Measurements from ENCODE around the gene LRRN3.

The LRRN3 gene

GRCh38 chr7:111080495-111081105, 10.3 kb upstream of the LRRN3 start:
- no peak for TF ChIP-seq ZFP30 (CRISPR knock-in tag; IDR thresholded peaks at IDR 0.05)
- no peak for TF ChIP-seq ZNF8 (CRISPR knock-in tag; IDR thresholded peaks at IDR 0.05)
- no peak for TF ChIP-seq ESRRG (CRISPR knock-in tag; IDR thresholded peaks at IDR 0.05)
- TF ChIP-seq PPARA (CRISPR knock-in tag; IDR thresholded peaks at IDR 0.05; ENCODE audit: borderline replicate concordance), result no peak
- no peak for TF ChIP-seq ISL1 (CRISPR knock-in tag; IDR thresholded peaks at IDR 0.05)
- no peak for TF ChIP-seq TSHZ2 (CRISPR knock-in tag; IDR thresholded peaks at IDR 0.05)
- TF ChIP-seq RARB (CRISPR knock-in tag; IDR thresholded peaks at IDR 0.05), result no peak
- TF ChIP-seq GLIS3 (CRISPR knock-in tag; IDR thresholded peaks at IDR 0.05), result no peak
- no peak for TF ChIP-seq SNAI2 (CRISPR knock-in tag; IDR thresholded peaks at IDR 0.05)
- TF ChIP-seq BACH2 (CRISPR knock-in tag; IDR thresholded peaks at IDR 0.05; ENCODE audit: borderline replicate concordance), result no peak
- no peak for TF ChIP-seq OSR1 (CRISPR knock-in tag; IDR thresholded peaks at IDR 0.05)
- no peak for TF ChIP-seq ZNF70 (CRISPR knock-in tag; IDR thresholded peaks at IDR 0.05)
- no peak for TF ChIP-seq CSDC2 (CRISPR knock-in tag; IDR thresholded peaks at IDR 0.05)
- TF ChIP-seq POU6F1 (CRISPR knock-in tag; IDR thresholded peaks at IDR 0.05; ENCODE audit: borderline replicate concordance, low read depth), result no peak
- no peak for TF ChIP-seq ZFP3 (CRISPR knock-in tag; IDR thresholded peaks at IDR 0.05)
- no peak for ATAC-seq

- TF ChIP-seq TSHZ2 (CRISPR knock-in tag; IDR thresholded peaks at IDR 0.05) (no peak), ZFP3 (CRISPR knock-in tag; IDR thresholded peaks at IDR 0.05) (no peak), CREB5 (CRISPR knock-in tag; IDR thresholded peaks at IDR 0.05; ENCODE audit: low read depth) (no peak), ZNF8 (CRISPR knock-in tag; IDR thresholded peaks at IDR 0.05) (no peak), RARB (CRISPR knock-in tag; IDR thresholded peaks at IDR 0.05) (no peak), CSRNP3 (CRISPR knock-in tag; IDR thresholded peaks at IDR 0.05) (no peak), ARNTL (CRISPR knock-in tag; IDR thresholded peaks at IDR 0.05; ENCODE audit: borderline replicate concordance, low read depth) (no peak), SNAI2 (CRISPR knock-in tag; IDR thresholded peaks at IDR 0.05) (no peak), CSDC2 (CRISPR knock-in tag; IDR thresholded peaks at IDR 0.05) (no peak), GLIS3 (CRISPR knock-in tag; IDR thresholded peaks at IDR 0.05) (no peak), ZNF565 (CRISPR knock-in tag; conservative IDR thresholded peaks at IDR 0.05; ENCODE audit: low read depth) (no peak), ZC3H10 (CRISPR knock-in tag; IDR thresholded peaks at IDR 0.05) (no peak)
- ATAC-seq, result no peak
Observed at GRCh38 chr7:111081546-111082267, 9.2 kb upstream of the LRRN3 start.

Data from SK-N-SH treated with all-trans-retinoic acid at 6 μM for 48 hours (cell line).